UCSD-AML1 (cell line): ENCODE data around the gene MS4A6A.
"Not testable (repeated sequence)": the region's sequence is repeated elsewhere in the genome, so short reads cannot be mapped to it uniquely, and the experiment has no call there.

Experiments
- DNase-seq: peaks from one replicate; lab custom pipeline; 2025; ENCODE audit not compliant: unreplicated experiment; lab: John Stamatoyannopoulos, UW

The MS4A6A gene

GRCh38 chr11:60182541-60183330 is at the start of gene MS4A6A:
Gene MS4A6A, minus strand, starts transcription at chr11:60183083. Its CDS starts 1,356 bp downstream, at chr11:60181727.
- no peak for DNase-seq

GRCh38 chr11:60230681-60231080 is 47.8 kb upstream of the MS4A6A start:
- DNase-seq = no peak

GRCh38 chr11:60222141-60222540 is 39.3 kb upstream of the MS4A6A start:
- no peak for DNase-seq

GRCh38 chr11:60221692-60222091 is 38.8 kb upstream of the MS4A6A start:
- no peak for DNase-seq

GRCh38 chr11:60221181-60221580 is 38.3 kb upstream of the MS4A6A start:
- DNase-seq = no peak

- no peak for DNase-seq
These were observed 31.5 kb upstream of the MS4A6A start for GRCh38 chr11:60214386-60214785.

GRCh38 chr11:60211206-60211605 is 28.3 kb upstream of the MS4A6A start:
- no peak for DNase-seq

- DNase-seq = no peak
These were observed 27.1 kb upstream of the MS4A6A start for GRCh38 chr11:60209977-60210376.

GRCh38 chr11:60208951-60209350 is 26.1 kb upstream of the MS4A6A start:
- DNase-seq = no peak

GRCh38 chr11:60208146-60208895 is 25.4 kb upstream of the MS4A6A start:
- no peak for DNase-seq

- DNase-seq = no peak
These were observed 23.7 kb upstream of the MS4A6A start for GRCh38 chr11:60206616-60207015.

- DNase-seq = no peak
These were observed 22.0 kb upstream of the MS4A6A start for GRCh38 chr11:60204922-60205321.

- not testable (repeated sequence) for DNase-seq
These were observed 18.5 kb upstream of the MS4A6A start for GRCh38 chr11:60201334-60201733.

- DNase-seq = no peak
These were observed 14.6 kb upstream of the MS4A6A start for GRCh38 chr11:60197442-60197841.

GRCh38 chr11:60195923-60196368 is 13.1 kb upstream of the MS4A6A start:
- DNase-seq = no peak

GRCh38 chr11:60194511-60194910 is 11.6 kb upstream of the MS4A6A start:
- DNase-seq = no peak

GRCh38 chr11:60193687-60194433 is 11.0 kb upstream of the MS4A6A start:
- DNase-seq = peak; percentile 20

- not testable (repeated sequence) for DNase-seq
These were observed 9.7 kb upstream of the MS4A6A start for GRCh38 chr11:60192564-60192963.

- not testable (repeated sequence) for DNase-seq
These were observed 5.6 kb upstream of the MS4A6A start for GRCh38 chr11:60188481-60188880.

GRCh38 chr11:60186128-60186527 is 3.2 kb upstream of the MS4A6A start:
- DNase-seq = not testable (repeated sequence)

GRCh38 chr11:60185512-60185827 is 2.6 kb upstream of the MS4A6A start:
- not testable (repeated sequence) for DNase-seq
